OCI-LY7 (cell line): Measurements from ENCODE around the gene ATXN1. TPM values are rescaled to one million over a fixed set of nuclear protein-coding genes. Genes with fewer than 3 reads are reported as not detected.

Experiments
- BruUV-seq: library from RNA; stranded (reverse); fragments of 400-500 nt; replicated peaks from 2 replicates; lab custom pipeline; 2021; lab: Mats Ljungman, UMichigan
- CTCF ChIA-PET: fragments of 300-600 bp; sonication (Branson Sonifier 250); formaldehyde crosslinking; loops from one replicate; lab custom pipeline; 2022; ENCODE audit warnings: antibody characterized with exemption; ENCODE audit not compliant: unreplicated experiment; lab: Charles Lee
- POLR2A ChIA-PET: fragments of 300-600 bp; sonication (Branson Sonifier 250); formaldehyde crosslinking; loops from one replicate; lab custom pipeline; 2022; ENCODE audit warnings: antibody characterized with exemption; lab: Charles Lee
- DNase-seq: peaks from one replicate; pipeline ENCODE4 v3.0.0-alpha.2; 2015; ENCODE audit warnings: low spot score
- H2AFZ ChIP-seq: fragments of 200-600 bp; sonication (generic), shearing (Covaris generic); 2 replicates; pipeline ENCODE4 v1.6.1; 2014; ENCODE audit warnings: mild to moderate bottlenecking, antibody characterized with exemption, low read length, moderate library complexity
- H3K27ac ChIP-seq: fragments of 200-600 bp; sonication (generic); 2 replicates; pipeline ENCODE4 v1.5.1; 2014; ENCODE audit warnings: mixed run types, low read depth, mild to moderate bottlenecking, moderate library complexity, low read length, inconsistent platforms; ENCODE audit not compliant: poor library complexity, severe bottlenecking
- H3K36me3 ChIP-seq: fragments of 200-600 bp; sonication (generic); 2 replicates; pipeline ENCODE4 v1.6.1; 2014; ENCODE audit warnings: mild to moderate bottlenecking, antibody characterized with exemption, low read length, moderate library complexity, mixed read lengths; ENCODE audit not compliant: insufficient read depth
- H3K4me1 ChIP-seq: fragments of 200-600 bp; sonication (generic); 2 replicates; pipeline ENCODE4 v1.5.1; 2014; ENCODE audit warnings: mild to moderate bottlenecking, low read length; ENCODE audit not compliant: insufficient read depth, poor library complexity, severe bottlenecking
- H3K4me2 ChIP-seq: fragments of 200-600 bp; sonication (generic); 2 replicates; pipeline ENCODE4 v1.6.1; 2014; ENCODE audit warnings: mild to moderate bottlenecking, low read length
- H3K4me3 ChIP-seq: fragments of 200-600 bp; sonication (generic); 2 replicates; pipeline ENCODE4 v1.5.1; 2014; ENCODE audit warnings: mild to moderate bottlenecking, low read depth, low read length; ENCODE audit not compliant: poor library complexity, severe bottlenecking
- H3K79me2 ChIP-seq: fragments of 200-600 bp; sonication (generic); 2 replicates; pipeline ENCODE4 v1.6.1; 2016; ENCODE audit warnings: low read depth, mild to moderate bottlenecking, low read length, moderate library complexity, mixed read lengths; ENCODE audit not compliant: insufficient read depth
- H3K9me2 ChIP-seq: fragments of 200-600 bp; sonication (generic); 2 replicates; pipeline ENCODE4 v1.6.1; 2016; ENCODE audit warnings: mild to moderate bottlenecking, low read length, mixed read lengths; ENCODE audit not compliant: insufficient read depth
- H3K9me3 ChIP-seq: fragments of 200-600 bp; sonication (generic); 2 replicates; pipeline ENCODE4 v1.6.1; 2014; ENCODE audit warnings: mild to moderate bottlenecking, mixed run types, low read length, mixed read lengths
- H4K20me1 ChIP-seq: fragments of 200-600 bp; sonication (generic); 2 replicates; pipeline ENCODE4 v1.6.1; 2014; ENCODE audit warnings: mild to moderate bottlenecking, antibody characterized with exemption, low read length, moderate library complexity, mixed read lengths; ENCODE audit not compliant: insufficient read depth
- CTCF ChIP-seq: fragments of 200-600 bp; sonication (generic); conservative IDR thresholded peaks from 2 replicates; pipeline ENCODE4 v1.5.1; 2014; ENCODE audit warnings: mild to moderate bottlenecking, antibody characterized with exemption, low read length, moderate library complexity, mixed read lengths
- EZH2phosphoT487 ChIP-seq: fragments of 200-600 bp; sonication (generic); IDR thresholded peaks from 2 replicates; pipeline ENCODE4 v1.6.1; 2018; ENCODE audit warnings: low read depth, borderline replicate concordance, mild to moderate bottlenecking, mixed run types, antibody characterized with exemption, low read length, moderate library complexity, mixed read lengths
- intact Hi-C: fragments of 100-400 bp; cut with micrococcal nuclease; formaldehyde crosslinking; loops from one replicate; pipeline ENCODE4 v1.10.0; 2022; ENCODE audit not compliant: unreplicated experiment
- total RNA-seq, 2 experiments: library from RNA; depleted of rRNA in 1 of 2; stranded (reverse); fragments of >200 nt in 1 of 2; shearing (Covaris generic) in 1 of 2; gene quantifications; 2 replicates each; pipeline ENCODE4 v1.2.3, GENCODE V29; 2014 to 2022

ATXN1 gene
- total RNA-seq, 2 experiments from 2014 or later = not detected

- no peaks in the 10 kb centered on the region for H4K20me1 ChIP-seq
- no TSS peak for BruUV-seq
- no peak overlapping the region for H3K27ac ChIP-seq
- TF ChIP-seq CTCF (no peak), EZH2phosphoT487 (no peak)
- no peak for DNase-seq
- no peaks in the 10 kb centered on the region for H3K9me2 ChIP-seq
- no peaks in the 10 kb centered on the region for H3K79me2 ChIP-seq
- H3K9me3 ChIP-seq = no peaks in the 10 kb centered on the region
- no peaks in the 10 kb centered on the region for H3K36me3 ChIP-seq
- ChIA-PET POLR2A (interaction anchor here (1.1 kb wide), 1 partner anchor 43 kb away, joined by 3 read pairs; no protein-coding TSS in a partner anchor), CTCF (no interaction called here)
- intact Hi-C loops = no loop called here
- no peak overlapping the region for H3K4me3 ChIP-seq
- H3K4me1 ChIP-seq = no peaks in the 10 kb centered on the region
- H3K4me2 ChIP-seq = no peak overlapping the region
- H2AFZ ChIP-seq = no peak overlapping the region
Observed at GRCh38 chr6:16267428-16268263, 493.6 kb downstream of the ATXN1 start.

GRCh38 chr6:16265351-16266341 lies 495.6 kb downstream of the ATXN1 start:
- ChIA-PET CTCF (no interaction called here), POLR2A (interaction anchor here (1.0 kb wide), 1 partner anchor 9 kb away, joined by 3 read pairs; no protein-coding TSS in a partner anchor)
- Histone ChIP-seq H3K9me3 (no peaks in the 10 kb centered on the region), H4K20me1 (no peaks in the 10 kb centered on the region), H3K4me3 (no peak overlapping the region), H3K4me1 (no peaks in the 10 kb centered on the region), H2AFZ (no peak overlapping the region), H3K9me2 (no peaks in the 10 kb centered on the region), H3K4me2 (no peak overlapping the region), H3K79me2 (no peaks in the 10 kb centered on the region), H3K36me3 (no peaks in the 10 kb centered on the region), H3K27ac (no peak overlapping the region)
- no TSS peak for BruUV-seq
- TF ChIP-seq CTCF (no peak), EZH2phosphoT487 (no peak)
- intact Hi-C loops = no loop called here
- no peak for DNase-seq
